Trophoblast cell (in vitro differentiated cells and primary cell): Measurements from ENCODE around the gene ZNF148.
"Not testable (repeated sequence)": the region's sequence is repeated elsewhere in the genome, so short reads cannot be mapped to it uniquely, and the experiment has no call there.

ENCODE experiments used
- DNase-seq, 2 donors: peaks; one replicate each; pipeline ENCODE4 v3.0.0-alpha.2; 2016
- H2AFZ ChIP-seq: 2 replicates; pipeline ENCODE4 v1.6.1; 2013; ENCODE audit warnings: low read length, moderate library complexity, mild to moderate bottlenecking; ENCODE audit not compliant: insufficient read depth, poor library complexity
- H2AK5ac ChIP-seq: 2 replicates; pipeline ENCODE4 v1.6.1; 2013; ENCODE audit warnings: mild to moderate bottlenecking, low read length
- H2BK120ac ChIP-seq: 2 replicates; pipeline ENCODE4 v1.6.1; 2013; ENCODE audit warnings: low read length, mild to moderate bottlenecking, moderate library complexity; ENCODE audit not compliant: insufficient read depth, poor library complexity
- H2BK12ac ChIP-seq: 2 replicates; pipeline ENCODE4 v1.6.1; 2013; ENCODE audit warnings: mild to moderate bottlenecking, low read length, moderate library complexity
- H2BK5ac ChIP-seq: 2 replicates; pipeline ENCODE4 v1.6.1; 2013; ENCODE audit warnings: low read length, low read depth, moderate library complexity, mild to moderate bottlenecking; ENCODE audit not compliant: poor library complexity
- H3K14ac ChIP-seq: 2 replicates; pipeline ENCODE4 v1.6.1; 2013; ENCODE audit warnings: mild to moderate bottlenecking, low read length
- H3K18ac ChIP-seq: 2 replicates; pipeline ENCODE4 v1.6.1; 2013; ENCODE audit warnings: mild to moderate bottlenecking, low read length
- H3K23ac ChIP-seq: 2 replicates; pipeline ENCODE4 v1.6.1; 2013; ENCODE audit warnings: low read length
- H3K27ac ChIP-seq: 2 replicates; pipeline ENCODE4 v1.5.1; 2013; ENCODE audit warnings: low read depth, mild to moderate bottlenecking, inconsistent platforms, low read length, moderate library complexity
- H3K27me3 ChIP-seq: 2 replicates; pipeline ENCODE4 v1.6.1; 2013; ENCODE audit warnings: inconsistent platforms, mild to moderate bottlenecking, low read length, moderate library complexity; ENCODE audit not compliant: insufficient read depth
- H3K36me3 ChIP-seq, 2 experiments: 1 replicate in 1 of 2; 2 replicates in 1 of 2; pipeline ENCODE4 v1.6.1; 2013; ENCODE audit warnings: low read length in 2 of 2, mild to moderate bottlenecking in 2 of 2, moderate library complexity in 1 of 2; ENCODE audit not compliant: insufficient read depth in 2 of 2, control insufficient read depth in 1 of 2
- H3K4ac ChIP-seq: 2 replicates; pipeline ENCODE4 v1.6.1; 2013; ENCODE audit warnings: low read depth, mild to moderate bottlenecking, low read length, moderate library complexity
- H3K4me1 ChIP-seq, 2 experiments: 1 replicate in 1 of 2; 2 replicates in 1 of 2; pipeline ENCODE4 v1.6.1; 2013; ENCODE audit warnings: low read length in 2 of 2, mild to moderate bottlenecking in 2 of 2, moderate library complexity in 1 of 2; ENCODE audit not compliant: insufficient read depth in 2 of 2, control insufficient read depth in 1 of 2
- H3K4me2 ChIP-seq: 2 replicates; pipeline ENCODE4 v1.6.1; 2013; ENCODE audit warnings: inconsistent platforms, mild to moderate bottlenecking, low read length, moderate library complexity
- H3K4me3 ChIP-seq: 2 replicates; pipeline ENCODE4 v1.5.1; 2013; ENCODE audit warnings: mild to moderate bottlenecking, low read depth, low read length, inconsistent platforms
- H3K79me1 ChIP-seq: one replicate; pipeline ENCODE4 v1.6.1; 2013; ENCODE audit warnings: low read length
- H3K79me2 ChIP-seq: 2 replicates; pipeline ENCODE4 v1.6.1; 2013; ENCODE audit warnings: low read length, mild to moderate bottlenecking; ENCODE audit not compliant: control insufficient read depth, insufficient read depth, poor library complexity
- H3K9ac ChIP-seq: 2 replicates; pipeline ENCODE4 v1.6.1; 2013; ENCODE audit warnings: mild to moderate bottlenecking, low read length
- H3K9me3 ChIP-seq: 2 replicates; pipeline ENCODE4 v1.6.1; 2013; ENCODE audit warnings: low read depth, mild to moderate bottlenecking, control low read depth, inconsistent platforms, low read length; ENCODE audit not compliant: insufficient read depth
- H4K12ac ChIP-seq: 2 replicates; pipeline ENCODE4 v1.6.1; 2013; ENCODE audit warnings: low read depth, mild to moderate bottlenecking, low read length, moderate library complexity
- H4K8ac ChIP-seq: 2 replicates; pipeline ENCODE4 v1.6.1; 2013; ENCODE audit warnings: low read depth, mild to moderate bottlenecking, low read length, moderate library complexity
- H4K91ac ChIP-seq: one replicate; pipeline ENCODE4 v1.6.1; 2013; ENCODE audit warnings: low read depth, mild to moderate bottlenecking, low read length, moderate library complexity
- whole genome bisulfite sequencing: extraction: QIAGEN DNeasy Blood & Tissue Kit; methylation state at CpG from one replicate; pipeline ENCODE4 v1.1.7; 2013; ENCODE audit warnings: missing lambda C conversion rate; ENCODE audit not compliant: insufficient read length, insufficient coverage; ENCODE audit errors: extremely low coverage; 5-methylcytosine and 5-hydroxymethylcytosine counted together

ZNF148 gene

DNA sequence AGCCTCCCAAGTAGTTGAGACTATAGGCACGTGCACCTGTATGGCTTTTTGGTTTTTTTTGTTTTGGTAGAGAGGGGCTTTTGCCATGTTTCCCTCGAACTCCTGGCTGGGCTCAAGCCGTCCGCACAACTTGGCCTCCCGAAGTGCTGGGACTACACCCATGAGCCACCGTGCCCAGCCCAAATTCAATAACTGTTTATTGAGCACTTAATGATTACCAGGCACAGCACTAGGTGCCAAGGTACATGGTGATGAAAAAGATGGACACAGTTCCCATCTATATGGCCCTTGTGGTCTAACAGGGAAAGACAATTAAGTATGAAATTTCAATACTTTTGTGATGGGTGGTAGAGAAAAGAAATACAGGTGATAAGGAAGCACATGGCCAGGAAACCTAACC is 35.8 kb upstream of the ZNF148 start:
- no peak overlapping the region for H3K9ac ChIP-seq
- H3K4me1 ChIP-seq = no peaks in the 10 kb centered on the region
- H2AFZ ChIP-seq = no peak overlapping the region
- no peak overlapping the region for H2BK5ac ChIP-seq
- no peaks in the 10 kb centered on the region for H3K27me3 ChIP-seq
- H3K4me3 ChIP-seq = no peak overlapping the region
- H3K79me2 ChIP-seq = no peaks in the 10 kb centered on the region
- no peak overlapping the region for H4K12ac ChIP-seq
- no peaks in the 10 kb centered on the region for H3K9me3 ChIP-seq
- WGBS = no CpG with 5 or more reads among the region's 6 CpGs
- H3K4me2 ChIP-seq = no peak overlapping the region
- no peak overlapping the region for H2BK120ac ChIP-seq
- no peak overlapping the region for H3K14ac ChIP-seq
- H2AK5ac ChIP-seq = no peak overlapping the region
- H4K91ac ChIP-seq = no peak overlapping the region
- H3K79me1 ChIP-seq = no peaks in the 10 kb centered on the region
- H4K8ac ChIP-seq = no peak overlapping the region
- DNase-seq = no peak
- H3K18ac ChIP-seq = no peak overlapping the region
- no peaks in the 10 kb centered on the region for H3K36me3 ChIP-seq
- H3K27ac ChIP-seq = no peak overlapping the region
- H3K4ac ChIP-seq = no peak overlapping the region
- H2BK12ac ChIP-seq = no peak overlapping the region
- H3K23ac ChIP-seq = no peak overlapping the region

DNA sequence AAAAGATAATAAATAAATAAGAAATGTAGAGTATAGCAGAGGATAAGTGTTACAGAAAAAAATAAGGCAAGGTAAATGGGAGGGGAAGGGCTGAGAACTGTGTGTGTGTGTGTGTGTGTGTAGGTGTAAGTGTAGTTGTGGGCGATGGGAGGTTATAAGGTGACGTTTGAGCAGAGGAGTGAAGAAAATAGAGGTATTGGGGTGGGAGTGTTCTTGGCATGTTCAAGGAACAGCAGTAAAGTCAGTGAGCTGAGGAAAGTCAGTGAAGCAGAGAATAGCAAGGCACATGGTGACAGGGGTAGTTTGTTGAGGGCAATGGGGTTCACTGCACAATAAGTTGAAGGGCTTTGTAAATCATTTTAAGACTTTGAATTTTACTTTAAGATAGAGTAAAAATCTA is 30.9 kb upstream of the ZNF148 start:
- Histone ChIP-seq H3K27me3 (no peaks in the 10 kb centered on the region), H3K23ac (no peak overlapping the region), H2AFZ (no peak overlapping the region), H3K14ac (no peak overlapping the region), H3K4me1 (peaks cover 0 to under 1% of the 10 kb centered on the region in 2 experiments), H2BK5ac (no peak overlapping the region), H3K27ac (no peak overlapping the region), H3K4ac (no peak overlapping the region), H3K4me3 (no peak overlapping the region), H2BK120ac (no peak overlapping the region), H3K4me2 (no peak overlapping the region), H4K12ac (no peak overlapping the region), H2BK12ac (no peak overlapping the region), H3K79me2 (no peaks in the 10 kb centered on the region), H2AK5ac (no peak overlapping the region), H3K79me1 (no peaks in the 10 kb centered on the region), H3K36me3 (no peaks in the 10 kb centered on the region), H3K9me3 (no peaks in the 10 kb centered on the region), H4K8ac (no peak overlapping the region), H4K91ac (no peak overlapping the region), H3K18ac (no peak overlapping the region), H3K9ac (no peak overlapping the region)
- 100% methylated on average over 2 of the region's 2 CpGs for WGBS
- DNase-seq = no peak

DNA sequence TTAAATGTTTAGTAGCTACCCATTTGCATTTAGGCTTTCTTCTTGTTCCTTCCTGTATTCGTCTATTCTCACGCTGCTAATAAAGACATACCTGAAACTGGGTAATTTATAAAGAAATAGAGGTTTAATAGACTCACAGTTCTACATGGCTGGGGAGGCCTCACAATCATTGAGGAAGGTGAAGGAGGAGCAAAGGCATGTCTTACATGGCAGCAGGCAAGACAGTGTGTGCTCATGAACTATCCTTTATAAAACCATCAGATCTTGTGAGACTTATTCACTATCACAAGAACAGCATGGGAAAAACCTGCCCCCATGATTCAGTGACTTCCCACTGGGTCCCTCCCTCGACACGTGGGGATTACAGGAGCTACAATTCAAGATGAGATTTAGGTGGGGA is 30.4 kb upstream of the ZNF148 start:
- not testable (repeated sequence) for DNase-seq, H3K27ac ChIP-seq, H3K23ac ChIP-seq, H2BK12ac ChIP-seq, H4K8ac ChIP-seq, H3K79me1 ChIP-seq, H3K27me3 ChIP-seq, H3K79me2 ChIP-seq, H3K4me1 ChIP-seq, H3K9me3 ChIP-seq, H3K9ac ChIP-seq, H2BK120ac ChIP-seq, H3K4ac ChIP-seq, H3K36me3 ChIP-seq, H4K91ac ChIP-seq, H3K4me3 ChIP-seq, H2AK5ac ChIP-seq, H3K4me2 ChIP-seq, H3K18ac ChIP-seq, H2AFZ ChIP-seq, H2BK5ac ChIP-seq, H3K14ac ChIP-seq, H4K12ac ChIP-seq
- WGBS = no CpG with 5 or more reads among the region's 4 CpGs

DNA sequence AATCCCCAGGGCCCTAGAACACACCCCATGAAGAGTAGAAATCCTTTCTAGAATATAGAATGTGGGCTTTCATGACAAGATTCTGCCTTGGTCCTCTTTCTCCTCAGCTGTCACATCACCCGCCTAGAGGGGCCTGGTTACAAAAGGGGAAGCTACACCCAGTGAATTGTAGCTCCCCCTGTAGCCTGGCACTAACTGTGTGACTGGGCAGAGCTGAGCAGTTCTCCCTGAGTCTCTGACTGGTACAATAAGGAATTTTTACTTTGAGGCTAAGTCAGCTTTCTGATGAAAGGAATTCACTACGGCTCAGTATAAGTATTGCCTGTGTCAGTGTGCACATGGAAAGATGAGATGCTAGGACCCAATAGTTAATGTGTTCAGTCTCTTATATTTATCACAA is 28.7 kb upstream of the ZNF148 start:
- Histone ChIP-seq H3K23ac (no peak overlapping the region), H3K79me1 (no peaks in the 10 kb centered on the region), H2BK120ac (no peak overlapping the region), H3K18ac (no peak overlapping the region), H3K27me3 (no peaks in the 10 kb centered on the region), H3K4me3 (no peak overlapping the region), H3K9ac (no peak overlapping the region), H2BK5ac (no peak overlapping the region), H3K14ac (no peak overlapping the region), H4K12ac (no peak overlapping the region), H3K4ac (no peak overlapping the region), H3K79me2 (no peaks in the 10 kb centered on the region), H3K36me3 (no peaks in the 10 kb centered on the region), H3K4me2 (no peak overlapping the region), H2AK5ac (no peak overlapping the region), H3K9me3 (no peaks in the 10 kb centered on the region), H2AFZ (no peak overlapping the region), H4K8ac (no peak overlapping the region), H2BK12ac (no peak overlapping the region), H4K91ac (no peak overlapping the region), H3K4me1 (peaks cover 0 to 5% of the 10 kb centered on the region in 2 experiments), H3K27ac (no peak overlapping the region)
- no peak for DNase-seq
- no CpG with 5 or more reads among the region's 2 CpGs for WGBS
